Measurements from ENCODE around the gene DAP. TPM values are rescaled to one million over a fixed set of nuclear protein-coding genes. Genes with fewer than 3 reads are reported as not detected.

DAP gene
- total RNA-seq, 1 donor from 2014 or later, result 117 TPM

GRCh38 chr5:10710513-10711128 is 50.4 kb downstream of the DAP start:
- H3K4me1 ChIP-seq, result no peaks in the 10 kb centered on the region
- no peak overlapping the region for H3K27ac ChIP-seq
- H3K27me3 ChIP-seq, result no peaks in the 10 kb centered on the region
- H3K9me3 ChIP-seq, result no peaks in the 10 kb centered on the region
- intact Hi-C loops (cut with DNase I), result no loop called here
- peaks cover 0 to 10% of the 10 kb centered on the region in 2 donors for H3K36me3 ChIP-seq
- DNase-seq (ENCODE audit: low spot score in 2 of 2), result no peak
- TF ChIP-seq CTCF (IDR thresholded peaks at IDR 0.05), result no peak
- H3K4me3 ChIP-seq, result no peak overlapping the region

- Histone ChIP-seq H3K9me3 (no peaks in the 10 kb centered on the region), H3K4me3 (no peak overlapping the region), H3K27me3 (no peaks in the 10 kb centered on the region), H3K27ac (no peak overlapping the region), H3K36me3 (peaks cover 0 to 3% of the 10 kb centered on the region in 2 donors), H3K4me1 (no peaks in the 10 kb centered on the region)
- DNase-seq (ENCODE audit: low spot score in 2 of 2), result no peak
- TF ChIP-seq CTCF (IDR thresholded peaks at IDR 0.05), result no peak
- intact Hi-C loops (cut with DNase I), result loop anchor here (10.0 kb wide), 1 partner anchor 45 kb away; no protein-coding TSS in a partner anchor
Observed at GRCh38 chr5:10709933-10710332, 51.1 kb downstream of the DAP start.

- Histone ChIP-seq H3K36me3 (peaks cover 0 to under 1% of the 10 kb centered on the region in 2 donors), H3K4me3 (no peak overlapping the region), H3K27me3 (no peaks in the 10 kb centered on the region), H3K27ac (no peak overlapping the region), H3K9me3 (no peaks in the 10 kb centered on the region), H3K4me1 (no peaks in the 10 kb centered on the region)
- TF ChIP-seq CTCF (IDR thresholded peaks at IDR 0.05), result no peak
- no peak for DNase-seq (ENCODE audit: low spot score in 2 of 2)
- intact Hi-C loops (cut with DNase I), result loop anchor here (10.0 kb wide), 1 partner anchor 45 kb away; no protein-coding TSS in a partner anchor
Observed at GRCh38 chr5:10709409-10709808, 51.6 kb downstream of the DAP start.

GRCh38 chr5:10708189-10708944 is 52.7 kb downstream of the DAP start:
- Histone ChIP-seq H3K27me3 (no peaks in the 10 kb centered on the region), H3K9me3 (no peaks in the 10 kb centered on the region), H3K4me3 (no peak overlapping the region), H3K27ac (no peak overlapping the region), H3K36me3 (no peaks in the 10 kb centered on the region), H3K4me1 (peaks cover 0 to 5% of the 10 kb centered on the region in 2 donors)
- DNase-seq (ENCODE audit: low spot score in 2 of 2), result no peak
- TF ChIP-seq CTCF (IDR thresholded peaks at IDR 0.05), result no peak
- intact Hi-C loops (cut with DNase I), result loop anchor here (10.0 kb wide), 1 partner anchor 46 kb away; no protein-coding TSS in a partner anchor

GRCh38 chr5:10707198-10708142 is 53.6 kb downstream of the DAP start:
- no peak for DNase-seq (ENCODE audit: low spot score in 2 of 2)
- intact Hi-C loops (cut with DNase I), result loop anchor here (10.0 kb wide), 1 partner anchor 47 kb away; no protein-coding TSS in a partner anchor

More at GRCh38 chr5:10707198-10708142, 53.6 kb downstream of the DAP start:
- no peaks in the 10 kb centered on the region for H3K36me3 ChIP-seq
- H3K27me3 ChIP-seq, result no peaks in the 10 kb centered on the region
- no peaks in the 10 kb centered on the region for H3K9me3 ChIP-seq
- H3K27ac ChIP-seq, result no peak overlapping the region
- peaks cover 2 to 14% of the 10 kb centered on the region in 2 donors for H3K4me1 ChIP-seq
- no peak for TF ChIP-seq CTCF (IDR thresholded peaks at IDR 0.05)
- no peak overlapping the region for H3K4me3 ChIP-seq

All from ascending aorta (tissue), 2 donors.